Peyer's patch (tissue), 4 donors: ENCODE data around the gene OPTN.

Source experiments
- POLR2A ChIP-seq, 2 donors: fragments of 450-650 bp; IDR thresholded peaks; one replicate each; pipeline ENCODE4 v1.5.1; 2017; ENCODE audit warnings: antibody characterized with exemption in 2 of 2, mild to moderate bottlenecking in 2 of 2, moderate library complexity in 2 of 2
- TF ChIP-seq, protein P1 (sequence below), 6 experiments: fragments of 450-650 bp in 4 of 6; fragments of 200-600 bp in 2 of 6; sonication (generic) in 1 of 6; IDR thresholded peaks; one replicate each; pipeline ENCODE4 v1.5.1; 2017 to 2019; ENCODE audit warnings: antibody characterized with exemption in 6 of 6, mild to moderate bottlenecking in 3 of 6, moderate library complexity in 1 of 6

DNA sequence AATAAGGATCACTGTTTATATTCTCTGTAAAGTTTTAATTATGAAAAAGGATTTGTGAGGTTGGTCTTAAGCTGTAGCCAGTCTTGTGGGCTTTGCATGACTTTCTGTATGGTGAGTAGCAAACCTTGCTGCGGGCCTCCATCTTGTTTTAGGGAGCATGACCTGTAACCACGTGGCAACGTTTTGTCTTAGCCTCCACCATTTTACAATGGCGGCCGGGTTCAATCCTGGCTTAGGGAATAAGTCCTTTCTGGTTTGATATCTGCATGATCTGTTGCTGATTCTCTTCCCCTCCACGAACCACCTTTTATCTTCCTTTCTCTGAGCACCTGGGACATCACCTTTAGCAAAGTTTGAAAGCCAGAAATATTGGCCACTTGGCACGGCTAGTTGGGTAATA lies 32.5 kb upstream of the OPTN start:
- no peak for TF ChIP-seq POLR2A (IDR thresholded peaks at IDR 0.05)
- TF ChIP-seq, protein P1, sequence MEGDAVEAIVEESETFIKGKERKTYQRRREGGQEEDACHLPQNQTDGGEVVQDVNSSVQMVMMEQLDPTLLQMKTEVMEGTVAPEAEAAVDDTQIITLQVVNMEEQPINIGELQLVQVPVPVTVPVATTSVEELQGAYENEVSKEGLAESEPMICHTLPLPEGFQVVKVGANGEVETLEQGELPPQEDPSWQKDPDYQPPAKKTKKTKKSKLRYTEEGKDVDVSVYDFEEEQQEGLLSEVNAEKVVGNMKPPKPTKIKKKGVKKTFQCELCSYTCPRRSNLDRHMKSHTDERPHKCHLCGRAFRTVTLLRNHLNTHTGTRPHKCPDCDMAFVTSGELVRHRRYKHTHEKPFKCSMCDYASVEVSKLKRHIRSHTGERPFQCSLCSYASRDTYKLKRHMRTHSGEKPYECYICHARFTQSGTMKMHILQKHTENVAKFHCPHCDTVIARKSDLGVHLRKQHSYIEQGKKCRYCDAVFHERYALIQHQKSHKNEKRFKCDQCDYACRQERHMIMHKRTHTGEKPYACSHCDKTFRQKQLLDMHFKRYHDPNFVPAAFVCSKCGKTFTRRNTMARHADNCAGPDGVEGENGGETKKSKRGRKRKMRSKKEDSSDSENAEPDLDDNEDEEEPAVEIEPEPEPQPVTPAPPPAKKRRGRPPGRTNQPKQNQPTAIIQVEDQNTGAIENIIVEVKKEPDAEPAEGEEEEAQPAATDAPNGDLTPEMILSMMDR (IDR thresholded peaks at IDR 0.05), result no peak
